ENCODE data around the gene NUDT3.

Gene NUDT3

DNA sequence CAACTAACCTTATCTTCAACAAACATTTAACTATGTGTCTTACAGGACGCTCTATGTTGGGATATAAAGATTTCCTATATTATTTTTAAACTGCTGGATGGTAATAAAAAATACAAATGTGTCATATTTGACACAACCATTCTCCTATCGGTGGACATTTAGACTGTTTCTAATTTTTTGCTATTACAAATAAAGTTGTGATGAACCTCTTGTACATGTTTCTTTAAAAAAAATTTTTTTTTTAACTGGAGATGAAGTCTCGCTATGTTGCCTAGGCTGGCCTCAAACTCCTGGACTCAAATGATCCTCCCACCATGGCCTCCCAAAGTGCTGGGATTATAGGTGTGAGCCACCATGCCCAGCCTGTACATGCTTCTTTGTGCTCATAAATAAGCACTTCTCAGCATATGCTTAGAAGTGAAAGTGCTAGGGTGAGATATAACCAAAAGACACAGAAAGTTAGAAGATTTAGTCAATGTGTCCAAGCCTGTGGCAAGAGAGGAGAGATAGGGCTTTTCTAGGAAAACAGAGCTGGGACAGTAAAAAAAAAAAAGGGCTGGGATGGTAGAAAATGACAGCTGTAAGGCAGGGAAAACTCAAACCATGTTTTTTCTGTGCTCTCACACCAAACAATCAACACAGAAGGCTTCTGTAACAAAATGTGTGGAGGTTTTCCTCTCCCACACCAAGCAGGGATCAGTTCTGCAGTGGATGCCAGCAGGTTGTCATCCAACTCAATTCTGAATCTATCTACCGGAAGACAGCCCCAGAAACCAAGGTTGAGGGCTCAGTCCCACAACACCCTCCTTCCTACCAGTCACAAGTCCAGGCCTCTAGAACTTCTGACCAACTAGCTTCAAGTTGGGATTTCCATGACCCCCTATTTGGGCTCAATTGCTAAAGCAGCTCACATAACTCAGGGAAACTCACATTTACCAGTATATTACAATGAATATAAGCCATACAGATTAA, 73.7 kb downstream of the NUDT3 start:
- intact Hi-C loops (cut with DNase I; ENCODE audit: low total_unique reads), result no loop called here
- DNase-seq, result no peak

DNA sequence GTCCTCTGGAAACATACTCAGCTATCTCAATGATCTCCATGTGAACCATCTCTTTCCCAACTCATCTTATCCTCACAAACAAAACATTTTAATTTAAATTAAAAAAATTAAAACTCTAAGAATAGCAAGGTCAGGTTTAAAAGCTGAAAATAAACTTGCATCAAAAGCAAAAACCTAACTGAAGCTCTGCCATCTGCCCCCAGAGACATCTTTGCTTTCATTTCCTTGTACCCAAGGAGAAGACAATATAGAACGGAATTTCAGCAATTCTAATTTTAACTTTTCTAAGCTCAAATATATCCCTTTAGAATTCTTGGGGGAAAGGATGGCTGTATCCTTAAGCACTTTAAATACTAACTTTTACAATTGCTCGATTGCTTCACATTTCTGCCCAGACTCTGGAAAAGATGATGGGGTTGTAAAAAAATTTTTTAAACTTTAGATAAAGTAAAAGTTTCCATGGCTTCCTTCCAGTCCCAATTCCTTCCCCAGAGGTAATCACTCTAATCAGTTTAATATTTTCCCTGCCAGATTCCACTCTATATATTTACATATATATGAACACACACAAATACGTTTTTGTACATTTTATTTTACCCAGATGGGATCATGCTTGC, 74.5 kb downstream of the NUDT3 start:
- Histone ChIP-seq H3K27me3 (no peaks in the 10 kb centered on the region), H3K36me3 (no peaks in the 10 kb centered on the region), H3K4me3 (no peak overlapping the region), H3K9me3 (no peaks in the 10 kb centered on the region), H3K4me1 (peaks cover 0 to 35% (median 21%) of the 10 kb centered on the region in 4 donors), H3K27ac (peak overlapping the region; percentile 28 to 48)
- intact Hi-C loops (cut with DNase I; ENCODE audit: low total_unique reads), result no loop called here
- TF ChIP-seq, protein P1, sequence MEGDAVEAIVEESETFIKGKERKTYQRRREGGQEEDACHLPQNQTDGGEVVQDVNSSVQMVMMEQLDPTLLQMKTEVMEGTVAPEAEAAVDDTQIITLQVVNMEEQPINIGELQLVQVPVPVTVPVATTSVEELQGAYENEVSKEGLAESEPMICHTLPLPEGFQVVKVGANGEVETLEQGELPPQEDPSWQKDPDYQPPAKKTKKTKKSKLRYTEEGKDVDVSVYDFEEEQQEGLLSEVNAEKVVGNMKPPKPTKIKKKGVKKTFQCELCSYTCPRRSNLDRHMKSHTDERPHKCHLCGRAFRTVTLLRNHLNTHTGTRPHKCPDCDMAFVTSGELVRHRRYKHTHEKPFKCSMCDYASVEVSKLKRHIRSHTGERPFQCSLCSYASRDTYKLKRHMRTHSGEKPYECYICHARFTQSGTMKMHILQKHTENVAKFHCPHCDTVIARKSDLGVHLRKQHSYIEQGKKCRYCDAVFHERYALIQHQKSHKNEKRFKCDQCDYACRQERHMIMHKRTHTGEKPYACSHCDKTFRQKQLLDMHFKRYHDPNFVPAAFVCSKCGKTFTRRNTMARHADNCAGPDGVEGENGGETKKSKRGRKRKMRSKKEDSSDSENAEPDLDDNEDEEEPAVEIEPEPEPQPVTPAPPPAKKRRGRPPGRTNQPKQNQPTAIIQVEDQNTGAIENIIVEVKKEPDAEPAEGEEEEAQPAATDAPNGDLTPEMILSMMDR (IDR thresholded peaks at IDR 0.05), result no peak
- no peak for DNase-seq

More for the DNA sequence above, 73.7 kb downstream of the NUDT3 start:
- Histone ChIP-seq H3K4me1 (peaks cover 0 to 35% (median 21%) of the 10 kb centered on the region in 4 donors), H3K36me3 (no peaks in the 10 kb centered on the region), H3K27ac (peak overlapping the region; percentile 28 to 48), H3K4me3 (no peak overlapping the region), H3K27me3 (no peaks in the 10 kb centered on the region), H3K9me3 (no peaks in the 10 kb centered on the region)
- TF ChIP-seq, protein P1 (IDR thresholded peaks at IDR 0.05), result no peak

DNA sequence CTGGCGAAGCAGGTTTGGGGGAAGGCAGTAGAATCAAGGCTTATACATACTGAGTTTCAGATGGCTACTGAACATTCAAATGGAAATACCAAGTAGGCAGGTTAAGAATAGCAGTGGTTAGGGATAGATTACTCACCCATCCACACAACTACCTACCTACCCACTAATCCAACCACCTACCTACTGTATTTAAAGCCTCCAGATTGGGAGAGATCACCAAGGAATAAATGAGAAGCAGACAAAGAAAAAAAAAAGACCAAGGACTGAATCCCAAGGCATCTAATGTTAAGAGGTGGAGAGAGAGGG, 75.3 kb downstream of the NUDT3 start:
- TF ChIP-seq, protein P1 (IDR thresholded peaks at IDR 0.05), result no peak
- Histone ChIP-seq H3K27me3 (no peaks in the 10 kb centered on the region), H3K9me3 (no peaks in the 10 kb centered on the region), H3K27ac (peak overlapping the region in 1 of 2 donors; percentile 28), H3K4me3 (no peak overlapping the region), H3K4me1 (peaks cover 0 to 35% (median 21%) of the 10 kb centered on the region in 4 donors), H3K36me3 (no peaks in the 10 kb centered on the region)
- intact Hi-C loops (cut with DNase I; ENCODE audit: low total_unique reads), result no loop called here
- no peak for DNase-seq

DNA sequence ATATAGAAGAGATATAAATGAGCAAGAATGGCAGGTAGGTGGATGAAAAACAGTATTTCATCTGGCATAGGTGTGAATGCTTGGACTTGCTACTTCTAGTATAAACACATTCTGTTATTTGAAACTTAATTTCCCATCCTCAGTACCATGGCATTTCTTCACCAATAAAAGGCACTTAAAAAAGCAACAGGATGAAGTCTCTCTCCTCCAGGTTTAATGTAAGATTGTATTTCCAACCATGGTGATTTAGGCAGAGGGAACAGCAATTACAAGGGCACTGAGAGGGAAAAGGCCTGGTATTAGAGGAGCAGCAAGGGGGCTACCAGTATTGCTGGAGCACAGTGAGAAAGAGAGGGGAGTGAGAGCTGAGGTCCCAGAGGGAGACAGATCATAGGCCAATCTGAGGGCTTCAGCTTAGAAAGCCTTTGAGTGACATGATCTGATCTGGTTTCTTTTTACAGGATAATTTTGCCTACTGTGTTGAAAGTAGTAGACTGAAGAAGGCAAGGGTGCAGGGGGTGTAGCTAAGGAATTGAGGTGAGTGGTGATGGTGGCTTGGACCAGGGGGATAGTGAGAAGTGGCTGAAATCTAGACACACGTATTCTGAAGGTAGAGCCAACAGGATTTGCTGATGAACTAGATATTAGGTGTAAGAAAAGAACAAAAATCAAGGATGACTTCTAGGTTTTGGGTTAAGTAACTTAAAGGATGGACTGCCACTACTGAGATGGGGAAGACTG, 75.9 kb downstream of the NUDT3 start:
- DNase-seq, result no peak
- TF ChIP-seq, protein P1 (IDR thresholded peaks at IDR 0.05), result no peak
- H3K36me3 ChIP-seq, result no peaks in the 10 kb centered on the region
- intact Hi-C loops (cut with DNase I; ENCODE audit: low total_unique reads), result no loop called here
- peaks cover 0 to 35% (median 21%) of the 10 kb centered on the region in 4 donors for H3K4me1 ChIP-seq
- no peak overlapping the region for H3K4me3 ChIP-seq
- no peaks in the 10 kb centered on the region for H3K9me3 ChIP-seq
- no peaks in the 10 kb centered on the region for H3K27me3 ChIP-seq
- H3K27ac ChIP-seq, result peak overlapping the region in 1 of 2 donors; percentile 28

DNA sequence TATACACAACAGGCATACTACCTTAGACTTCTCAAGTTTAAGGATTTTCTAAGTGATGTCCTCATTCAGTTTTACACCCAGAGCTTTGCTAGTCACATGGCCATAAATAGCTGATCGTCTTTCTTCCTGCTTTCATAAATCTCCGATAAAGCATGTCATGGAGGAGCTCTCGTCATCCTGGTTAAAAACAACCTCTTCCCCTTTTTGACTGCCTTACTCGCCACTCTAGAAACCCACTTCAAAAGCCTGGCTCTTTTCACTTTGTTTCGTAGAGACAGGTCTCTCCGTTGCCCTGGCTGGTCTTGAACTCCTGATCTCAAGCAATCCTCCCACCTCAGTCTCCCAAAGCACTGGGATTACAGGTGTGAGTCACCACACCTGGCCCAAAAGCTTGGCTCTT, 76.7 kb downstream of the NUDT3 start:
- DNase-seq, result no peak
- TF ChIP-seq, protein P1 (IDR thresholded peaks at IDR 0.05), result no peak
- peaks cover 0 to 35% (median 21%) of the 10 kb centered on the region in 4 donors for H3K4me1 ChIP-seq
- no peaks in the 10 kb centered on the region for H3K9me3 ChIP-seq
- H3K4me3 ChIP-seq, result no peak overlapping the region
- no peaks in the 10 kb centered on the region for H3K36me3 ChIP-seq
- intact Hi-C loops (cut with DNase I; ENCODE audit: low total_unique reads), result no loop called here
- no peak overlapping the region for H3K27ac ChIP-seq
- no peaks in the 10 kb centered on the region for H3K27me3 ChIP-seq
